Keratinocyte (primary cell): Measurements from ENCODE around the gene SARNP. TPM values are rescaled to one million over a fixed set of nuclear protein-coding genes. Genes with fewer than 3 reads are reported as not detected.

Experiments used
- DNase-seq: peaks from one replicate; pipeline ENCODE4 v3.0.0-alpha.2; 2011; ENCODE audit warnings: low read depth, missing footprints, low spot score
- FAIRE-seq: peaks from 2 replicates; lab custom pipeline; 2011; peaks lifted over from hg19 to GRCh38; lab: Jason Lieb, UNC
- H2AFZ ChIP-seq: 2 replicates; pipeline ENCODE4 v1.6.0; 2012; ENCODE audit warnings: low read length, control low read depth, inconsistent platforms; ENCODE audit not compliant: control insufficient read depth
- H3K27ac ChIP-seq: 2 replicates; pipeline ENCODE4 v1.5.1; 2011; ENCODE audit warnings: low read length; ENCODE audit not compliant: control insufficient read depth, insufficient read depth
- H3K27me3 ChIP-seq: 3 replicates; pipeline ENCODE4 v1.6.0; 2011; ENCODE audit warnings: low read length; ENCODE audit not compliant: control insufficient read depth, insufficient read depth; ENCODE audit errors: extremely low read depth
- H3K36me3 ChIP-seq, 2 experiments: 2 replicates in 1 of 2; 3 replicates in 1 of 2; pipeline ENCODE4 v1.5.1; 2011; ENCODE audit warnings: low read length in 2 of 2, mild to moderate bottlenecking in 1 of 2; ENCODE audit not compliant: control insufficient read depth in 2 of 2, insufficient read depth in 2 of 2; ENCODE audit errors: extremely low read depth in 1 of 2
- H3K4me1 ChIP-seq: 3 replicates; pipeline ENCODE4 v1.5.1; 2011; ENCODE audit warnings: low read length; ENCODE audit not compliant: control insufficient read depth, insufficient read depth; ENCODE audit errors: extremely low read depth
- H3K4me2 ChIP-seq: 3 replicates; pipeline ENCODE4 v1.6.0; 2011; ENCODE audit warnings: low read depth, low read length; ENCODE audit not compliant: control insufficient read depth, insufficient read depth; ENCODE audit errors: extremely low read depth
- H3K4me3 ChIP-seq, 3 experiments: fragments of 200-600 bp in 1 of 3; sonication (generic) in 1 of 3; 2 replicates in 2 of 3; 3 replicates in 1 of 3; pipeline ENCODE4 v1.5.1; 2011 to 2016; ENCODE audit warnings: low read length in 3 of 3, mild to moderate bottlenecking in 3 of 3, control low read depth in 2 of 3, inconsistent platforms in 1 of 3, low read depth in 1 of 3, mixed read lengths in 1 of 3, mixed run types in 1 of 3, moderate library complexity in 1 of 3; ENCODE audit not compliant: control insufficient read depth in 2 of 3, insufficient read depth in 2 of 3; ENCODE audit errors: extremely low read depth in 1 of 3
- H3K79me2 ChIP-seq: 2 replicates; pipeline ENCODE4 v1.6.0; 2012; ENCODE audit warnings: low read length; ENCODE audit not compliant: control insufficient read depth, insufficient read depth
- H3K9ac ChIP-seq: 3 replicates; pipeline ENCODE4 v1.6.0; 2011; ENCODE audit warnings: low read length; ENCODE audit not compliant: control insufficient read depth, insufficient read depth; ENCODE audit errors: extremely low read depth
- H3K9me1 ChIP-seq: 3 replicates; pipeline ENCODE4 v1.6.0; 2011; ENCODE audit warnings: low read length; ENCODE audit not compliant: control insufficient read depth, insufficient read depth; ENCODE audit errors: extremely low read depth
- H3K9me3 ChIP-seq: 2 replicates; pipeline ENCODE4 v1.5.1; 2012; ENCODE audit warnings: low read depth, low read length; ENCODE audit not compliant: control insufficient read depth
- H4K20me1 ChIP-seq: 3 replicates; pipeline ENCODE4 v1.6.0; 2011; ENCODE audit warnings: low read length; ENCODE audit not compliant: control insufficient read depth, insufficient read depth; ENCODE audit errors: extremely low read depth
- EZH2 ChIP-seq: IDR thresholded peaks from one replicate; pipeline ENCODE4 v1.6.1; 2012; ENCODE audit warnings: inconsistent platforms, mild to moderate bottlenecking, low read length, moderate library complexity
- dilution Hi-C: fragments of 300-500 bp; cut with MboI; formaldehyde crosslinking; loops from one replicate; pipeline ENCODE4 v1.7.0; 2020; ENCODE audit warnings: low sequenced_read_pairs; ENCODE audit not compliant: extremely low pct_ligation_motif_present
- polyA plus RNA-seq, 5 experiments: library from polyadenylated mRNA; depleted of rRNA in 3 of 5; stranded (reverse) in 3 of 5; stranded (forward) in 1 of 5; unstranded in 1 of 5; fragments of >200 nt; gene quantifications; 1 replicate in 1 of 5; 2 replicates in 3 of 5; 3 replicates in 1 of 5; pipeline versions ENCODE4 v1.2.1 to v1.2.3, GENCODE V29; 2011 to 2012; ENCODE audit warnings: missing spikeins in 2 of 5, low read depth in 1 of 5, low replicate concordance in 1 of 5
- TF ChIP-seq, protein P1 (sequence below), 3 experiments: IDR thresholded peaks in 1 of 3; conservative IDR thresholded peaks in 1 of 3; optimal IDR thresholded peaks in 1 of 3; 2 replicates in 2 of 3; 3 replicates in 1 of 3; pipeline versions ENCODE3 to v1.5.1; 2011; ENCODE audit warnings: low read length in 3 of 3, mild to moderate bottlenecking in 3 of 3, moderate library complexity in 2 of 3, control low read depth in 1 of 3, inconsistent platforms in 1 of 3; ENCODE audit not compliant: insufficient read depth in 2 of 3; ENCODE audit errors: extremely low read depth in 1 of 3

The SARNP gene
- polyA plus RNA-seq, 1 donor (not counting 4 experiments of a cell fraction or from before 2014, with no cell fraction given) = 168 TPM

DNA sequence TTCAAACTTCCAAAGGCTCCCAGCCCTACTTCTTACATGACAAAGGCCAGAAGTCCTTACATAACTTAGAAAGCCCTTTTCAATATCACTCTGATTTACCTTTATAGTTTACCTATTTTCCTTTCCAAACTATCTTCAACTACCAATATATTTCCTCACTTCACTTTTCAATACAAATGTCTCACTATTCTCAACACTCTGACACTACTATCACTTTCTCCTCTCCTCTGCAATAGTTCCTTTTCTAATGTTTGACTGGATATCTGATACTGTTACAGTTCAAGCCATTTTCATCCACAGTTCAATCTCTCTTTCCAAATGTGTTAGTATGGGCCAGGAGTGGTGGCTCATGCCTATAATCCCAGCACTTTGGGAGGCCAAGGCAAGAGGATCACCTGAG lies 3.3 kb downstream of the SARNP start:
- FAIRE-seq (no peak), DNase-seq (no peak)
- no peak overlapping the region for H3K9ac ChIP-seq
- H3K9me3 ChIP-seq = no peaks in the 10 kb centered on the region
- peaks cover 94% of the 10 kb centered on the region for H3K79me2 ChIP-seq
- H3K4me2 ChIP-seq = no peak overlapping the region
- no peak overlapping the region for H2AFZ ChIP-seq
- no peaks in the 10 kb centered on the region for H4K20me1 ChIP-seq
- H3K4me3 ChIP-seq = no peak overlapping the region
- H3K36me3 ChIP-seq = peaks cover 4 to 17% of the 10 kb centered on the region in 2 experiments
- no peak overlapping the region for H3K27ac ChIP-seq
- dilution Hi-C loops = no loop called here
- H3K4me1 ChIP-seq = peaks cover 14% of the 10 kb centered on the region
- H3K9me1 ChIP-seq = no peaks in the 10 kb centered on the region
- H3K27me3 ChIP-seq = no peaks in the 10 kb centered on the region
- no peak for TF ChIP-seq EZH2
- TF ChIP-seq, protein P1, sequence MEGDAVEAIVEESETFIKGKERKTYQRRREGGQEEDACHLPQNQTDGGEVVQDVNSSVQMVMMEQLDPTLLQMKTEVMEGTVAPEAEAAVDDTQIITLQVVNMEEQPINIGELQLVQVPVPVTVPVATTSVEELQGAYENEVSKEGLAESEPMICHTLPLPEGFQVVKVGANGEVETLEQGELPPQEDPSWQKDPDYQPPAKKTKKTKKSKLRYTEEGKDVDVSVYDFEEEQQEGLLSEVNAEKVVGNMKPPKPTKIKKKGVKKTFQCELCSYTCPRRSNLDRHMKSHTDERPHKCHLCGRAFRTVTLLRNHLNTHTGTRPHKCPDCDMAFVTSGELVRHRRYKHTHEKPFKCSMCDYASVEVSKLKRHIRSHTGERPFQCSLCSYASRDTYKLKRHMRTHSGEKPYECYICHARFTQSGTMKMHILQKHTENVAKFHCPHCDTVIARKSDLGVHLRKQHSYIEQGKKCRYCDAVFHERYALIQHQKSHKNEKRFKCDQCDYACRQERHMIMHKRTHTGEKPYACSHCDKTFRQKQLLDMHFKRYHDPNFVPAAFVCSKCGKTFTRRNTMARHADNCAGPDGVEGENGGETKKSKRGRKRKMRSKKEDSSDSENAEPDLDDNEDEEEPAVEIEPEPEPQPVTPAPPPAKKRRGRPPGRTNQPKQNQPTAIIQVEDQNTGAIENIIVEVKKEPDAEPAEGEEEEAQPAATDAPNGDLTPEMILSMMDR (optimal IDR thresholded peaks at IDR 0.05 in 1 of 3, IDR thresholded peaks at IDR 0.05 in 1 of 3, conservative IDR thresholded peaks at IDR 0.05 in 1 of 3; ENCODE audit: extremely low read depth in 1 of 3, insufficient read depth in 2 of 3, low read length in 3 of 3) = no peak

DNA sequence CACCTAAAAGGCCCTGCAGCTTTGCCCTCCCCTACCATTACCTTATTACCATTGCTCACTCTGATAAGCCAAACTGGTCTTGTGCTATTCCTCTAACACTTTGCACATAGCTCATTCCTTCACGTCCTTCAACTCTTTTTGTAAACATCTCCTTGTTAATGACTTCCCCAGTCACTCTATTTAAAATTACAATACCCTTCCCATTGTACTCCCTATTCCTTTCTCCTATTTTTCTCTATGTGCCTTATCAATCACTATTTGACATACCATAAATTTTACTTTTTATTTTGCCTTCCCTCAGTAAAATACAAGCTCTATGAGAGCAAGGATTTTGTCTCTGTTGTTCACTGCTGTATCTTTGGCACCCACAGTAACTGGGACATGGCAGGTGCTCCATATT lies 5.4 kb downstream of the SARNP start:
- Histone ChIP-seq H3K9ac (no peak overlapping the region), H4K20me1 (peaks cover 2% of the 10 kb centered on the region), H3K4me3 (no peak overlapping the region), H3K27ac (no peak overlapping the region), H3K36me3 (peaks cover 5 to 18% of the 10 kb centered on the region in 2 experiments), H3K4me2 (no peak overlapping the region), H3K9me3 (no peaks in the 10 kb centered on the region), H3K9me1 (no peaks in the 10 kb centered on the region), H2AFZ (no peak overlapping the region), H3K4me1 (peaks cover 8% of the 10 kb centered on the region), H3K27me3 (no peaks in the 10 kb centered on the region), H3K79me2 (peaks cover 96% of the 10 kb centered on the region)
- DNase-seq = no peak
- FAIRE-seq = no peak
- TF ChIP-seq, protein P1 (optimal IDR thresholded peaks at IDR 0.05 in 1 of 3, IDR thresholded peaks at IDR 0.05 in 1 of 3, conservative IDR thresholded peaks at IDR 0.05 in 1 of 3; ENCODE audit: extremely low read depth in 1 of 3, insufficient read depth in 2 of 3, low read length in 3 of 3) = no peak
- no peak for TF ChIP-seq EZH2
- dilution Hi-C loops = no loop called here
